Measurements from ENCODE around the gene SNX20.
A peak's percentile ranks its signal among the peaks of the same experiment; 100 is the strongest.

SNX20 gene

GRCh38 chr16:50626868-50627267, 54.2 kb downstream of the SNX20 start:
- in situ Hi-C loops (cut with MboI; ENCODE audit: low pct_unique_long_range_greater_than_20kb, low sequenced_read_pairs): no loop called here
- DNase-seq: peak; percentile 57

GRCh38 chr16:50625374-50625773, 55.7 kb downstream of the SNX20 start:
- in situ Hi-C loops (cut with MboI; ENCODE audit: low pct_unique_long_range_greater_than_20kb, low sequenced_read_pairs): no loop called here
- no peak for DNase-seq

GRCh38 chr16:50624449-50624970, 56.6 kb downstream of the SNX20 start:
- DNase-seq: no peak
- in situ Hi-C loops (cut with MboI; ENCODE audit: low pct_unique_long_range_greater_than_20kb, low sequenced_read_pairs): no loop called here

- no peak for DNase-seq
- in situ Hi-C loops (cut with MboI; ENCODE audit: low pct_unique_long_range_greater_than_20kb, low sequenced_read_pairs): no loop called here
These were observed 58.3 kb downstream of the SNX20 start for GRCh38 chr16:50622643-50623369.

- in situ Hi-C loops (cut with MboI; ENCODE audit: low pct_unique_long_range_greater_than_20kb, low sequenced_read_pairs): no loop called here
These were observed 59.1 kb downstream of the SNX20 start for GRCh38 chr16:50622029-50622428.

More at GRCh38 chr16:50622029-50622428, 59.1 kb downstream of the SNX20 start:
- no peak for DNase-seq
